ENCODE data around the gene GALNT17.

GALNT17 gene

GRCh38 chr7:71442492-71443190 lies 310.7 kb downstream of the GALNT17 start:
- TF ChIP-seq CTCF (IDR thresholded peaks at IDR 0.05; ENCODE audit: extremely low read depth, missing control alignments): no peak
- DNase-seq (ENCODE audit: low spot score): no peak

- TF ChIP-seq CTCF (IDR thresholded peaks at IDR 0.05; ENCODE audit: extremely low read depth, missing control alignments): no peak
Measured at GRCh38 chr7:71443191-71443530, 311.2 kb downstream of the GALNT17 start.

GRCh38 chr7:71444130-71444529 lies 312.2 kb downstream of the GALNT17 start:
- TF ChIP-seq CTCF (IDR thresholded peaks at IDR 0.05; ENCODE audit: extremely low read depth, missing control alignments): no peak
- DNase-seq (ENCODE audit: low spot score): no peak

More at GRCh38 chr7:71443191-71443530, 311.2 kb downstream of the GALNT17 start:
- DNase-seq (ENCODE audit: low spot score): no peak

- no peak for TF ChIP-seq CTCF (IDR thresholded peaks at IDR 0.05; ENCODE audit: extremely low read depth, missing control alignments)
- DNase-seq (ENCODE audit: low spot score): no peak
Measured at GRCh38 chr7:71453630-71454029, 321.7 kb downstream of the GALNT17 start.

- no peak for TF ChIP-seq CTCF (IDR thresholded peaks at IDR 0.05; ENCODE audit: extremely low read depth, missing control alignments)
- no peak for DNase-seq (ENCODE audit: low spot score)
Measured at GRCh38 chr7:71454981-71455380, 323.0 kb downstream of the GALNT17 start.

- no peak for DNase-seq (ENCODE audit: low spot score)
- TF ChIP-seq CTCF (IDR thresholded peaks at IDR 0.05; ENCODE audit: extremely low read depth, missing control alignments): no peak
Measured at GRCh38 chr7:71457021-71457420, 325.1 kb downstream of the GALNT17 start.

GRCh38 chr7:71457846-71458590 lies 326.1 kb downstream of the GALNT17 start:
- no peak for DNase-seq (ENCODE audit: low spot score)
- TF ChIP-seq CTCF (IDR thresholded peaks at IDR 0.05; ENCODE audit: extremely low read depth, missing control alignments): no peak

Data from GM20000 (cell line).